ENCODE data around the gene ZC3H7B. TPM values are rescaled to one million over a fixed set of nuclear protein-coding genes. Genes with fewer than 3 reads are reported as not detected.
A peak's percentile ranks its signal among the peaks of the same experiment; 100 is the strongest.

Gene ZC3H7B
- total RNA-seq, 2 donors from 2014 or later, result 41.2 to 41.7 TPM

- TF ChIP-seq, protein P1, sequence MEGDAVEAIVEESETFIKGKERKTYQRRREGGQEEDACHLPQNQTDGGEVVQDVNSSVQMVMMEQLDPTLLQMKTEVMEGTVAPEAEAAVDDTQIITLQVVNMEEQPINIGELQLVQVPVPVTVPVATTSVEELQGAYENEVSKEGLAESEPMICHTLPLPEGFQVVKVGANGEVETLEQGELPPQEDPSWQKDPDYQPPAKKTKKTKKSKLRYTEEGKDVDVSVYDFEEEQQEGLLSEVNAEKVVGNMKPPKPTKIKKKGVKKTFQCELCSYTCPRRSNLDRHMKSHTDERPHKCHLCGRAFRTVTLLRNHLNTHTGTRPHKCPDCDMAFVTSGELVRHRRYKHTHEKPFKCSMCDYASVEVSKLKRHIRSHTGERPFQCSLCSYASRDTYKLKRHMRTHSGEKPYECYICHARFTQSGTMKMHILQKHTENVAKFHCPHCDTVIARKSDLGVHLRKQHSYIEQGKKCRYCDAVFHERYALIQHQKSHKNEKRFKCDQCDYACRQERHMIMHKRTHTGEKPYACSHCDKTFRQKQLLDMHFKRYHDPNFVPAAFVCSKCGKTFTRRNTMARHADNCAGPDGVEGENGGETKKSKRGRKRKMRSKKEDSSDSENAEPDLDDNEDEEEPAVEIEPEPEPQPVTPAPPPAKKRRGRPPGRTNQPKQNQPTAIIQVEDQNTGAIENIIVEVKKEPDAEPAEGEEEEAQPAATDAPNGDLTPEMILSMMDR (IDR thresholded peaks at IDR 0.05), result no peak
- Histone ChIP-seq H3K27me3 (replicated peaks; ENCODE audit: insufficient read depth) (no peaks in the 10 kb centered on the region), H3K4me3 (peak overlapping the region; percentile 75), H3K4me1 (ENCODE audit: control insufficient read depth in 1 of 2, low read depth in 2 of 2) (peaks cover 22 to 33% of the 10 kb centered on the region in 2 donors), H3K9me3 (no peaks in the 10 kb centered on the region), H3K36me3 (no peaks in the 10 kb centered on the region), H3K27ac (peak overlapping the region; percentile 68 to 69)
- DNase-seq (ENCODE audit: low spot score) (no peak), ATAC-seq (ENCODE audit: insufficient number of reproducible peaks, low FRiP score, low read depth) (no peak)
Observed at GRCh38 chr22:41367680-41368542, 66.6 kb downstream of the ZC3H7B start.

- Histone ChIP-seq H3K4me3 (peak overlapping the region; percentile 75), H3K4me1 (ENCODE audit: control insufficient read depth in 1 of 2, low read depth in 2 of 2) (peaks cover 22 to 33% of the 10 kb centered on the region in 2 donors), H3K27ac (peak overlapping the region; percentile 13 to 35), H3K27me3 (replicated peaks; ENCODE audit: insufficient read depth) (no peaks in the 10 kb centered on the region), H3K9me3 (no peaks in the 10 kb centered on the region), H3K36me3 (no peaks in the 10 kb centered on the region)
- no peak for DNase-seq (ENCODE audit: low spot score)
- no peak for ATAC-seq (ENCODE audit: insufficient number of reproducible peaks, low FRiP score, low read depth)
- TF ChIP-seq, protein P1 (IDR thresholded peaks at IDR 0.05), result no peak
Observed at GRCh38 chr22:41368543-41369423, 67.5 kb downstream of the ZC3H7B start.

GRCh38 chr22:41369424-41369745 lies 68.1 kb downstream of the ZC3H7B start:
- H3K27me3 ChIP-seq (replicated peaks; ENCODE audit: insufficient read depth), result no peaks in the 10 kb centered on the region
- TF ChIP-seq, protein P1 (IDR thresholded peaks at IDR 0.05), result no peak
- H3K4me3 ChIP-seq, result peak overlapping the region; percentile 75
- peak overlapping the region in 1 of 2 donors; percentile 35 for H3K27ac ChIP-seq
- peaks cover 22 to 33% of the 10 kb centered on the region in 2 donors for H3K4me1 ChIP-seq (ENCODE audit: control insufficient read depth in 1 of 2, low read depth in 2 of 2)
- no peaks in the 10 kb centered on the region for H3K9me3 ChIP-seq
- no peak for ATAC-seq (ENCODE audit: insufficient number of reproducible peaks, low FRiP score, low read depth)
- no peak for DNase-seq (ENCODE audit: low spot score)
- H3K36me3 ChIP-seq, result no peaks in the 10 kb centered on the region

DNA sequence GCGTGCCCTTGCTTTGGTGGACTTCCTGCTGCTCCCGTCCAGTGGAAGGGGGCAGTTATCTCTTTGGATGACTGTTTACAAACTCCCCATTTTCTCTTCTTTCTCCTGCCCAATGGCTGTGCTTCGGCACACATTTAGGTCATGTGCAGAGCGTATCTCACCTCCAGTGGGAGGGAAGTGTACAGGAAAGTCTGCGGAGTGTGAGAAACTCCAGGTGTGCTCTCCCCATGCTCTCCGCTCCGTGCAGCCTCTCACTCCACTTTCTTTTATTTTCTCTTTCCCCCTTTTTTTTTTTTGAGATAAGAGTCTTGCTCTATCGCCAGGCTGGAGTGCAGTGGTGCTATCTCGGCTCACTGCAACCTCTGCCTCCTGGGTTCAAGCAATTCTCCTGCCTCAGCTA lies 68.5 kb downstream of the ZC3H7B start:
- Histone ChIP-seq H3K4me1 (ENCODE audit: control insufficient read depth in 1 of 2, low read depth in 2 of 2) (peaks cover 22 to 33% of the 10 kb centered on the region in 2 donors), H3K36me3 (no peaks in the 10 kb centered on the region), H3K4me3 (no peak overlapping the region)

More for the DNA sequence above, 68.5 kb downstream of the ZC3H7B start:
- no peak for DNase-seq (ENCODE audit: low spot score)
- H3K9me3 ChIP-seq, result no peaks in the 10 kb centered on the region
- TF ChIP-seq, protein P1 (IDR thresholded peaks at IDR 0.05), result no peak
- no peak for ATAC-seq (ENCODE audit: insufficient number of reproducible peaks, low FRiP score, low read depth)
- no peaks in the 10 kb centered on the region for H3K27me3 ChIP-seq (replicated peaks; ENCODE audit: insufficient read depth)
- no peak overlapping the region for H3K27ac ChIP-seq
